ENCODE measurements around the gene TMC1.
"Not testable (repeated sequence)": the region's sequence is repeated elsewhere in the genome, so short reads cannot be mapped to it uniquely, and the experiment has no call there.

TMC1 gene

DNA sequence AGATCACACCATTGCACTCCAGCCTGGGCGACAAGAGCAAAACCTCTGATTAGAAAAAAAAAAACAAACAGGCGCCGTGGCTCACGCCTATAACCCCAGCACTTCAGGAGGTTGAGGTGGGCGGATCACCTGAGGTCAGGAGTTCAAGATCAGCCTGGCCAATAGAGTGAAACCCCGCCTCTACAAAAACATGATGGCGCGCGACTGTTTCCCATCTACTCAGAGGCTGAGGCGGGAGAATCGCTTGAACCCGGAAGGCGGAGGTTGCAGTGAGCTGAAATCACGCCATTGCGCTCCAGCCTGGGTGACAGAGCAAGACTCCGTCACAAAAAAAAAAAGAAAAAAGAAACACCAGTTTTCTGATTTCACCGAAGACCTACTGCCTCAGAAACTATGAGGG lies at the start of gene TMC1:
TMC1 (plus strand) TSS at position 193 of the 400 bp plus-strand sequence. CDS start 127,041 bp downstream, outside the sequence.
- not testable (repeated sequence) for H3K36me3 ChIP-seq (ENCODE audit: control insufficient read depth in 5 of 5, insufficient read depth in 5 of 5, low read length in 5 of 5); H3K9me3 ChIP-seq (ENCODE audit: control insufficient read depth in 5 of 5, low read length in 5 of 5); H3K27ac ChIP-seq (ENCODE audit: low read depth, low read length); H3K27me3 ChIP-seq (ENCODE audit: control insufficient read depth in 5 of 5, insufficient read depth in 4 of 5, low read length in 5 of 5); H3K9ac ChIP-seq (ENCODE audit: low read length in 5 of 5); H3K4me3 ChIP-seq (ENCODE audit: low read depth in 1 of 5, low read length in 5 of 5); H3K4me1 ChIP-seq (ENCODE audit: control insufficient read depth in 5 of 5, insufficient read depth in 5 of 5, low read length in 5 of 5)

DNA sequence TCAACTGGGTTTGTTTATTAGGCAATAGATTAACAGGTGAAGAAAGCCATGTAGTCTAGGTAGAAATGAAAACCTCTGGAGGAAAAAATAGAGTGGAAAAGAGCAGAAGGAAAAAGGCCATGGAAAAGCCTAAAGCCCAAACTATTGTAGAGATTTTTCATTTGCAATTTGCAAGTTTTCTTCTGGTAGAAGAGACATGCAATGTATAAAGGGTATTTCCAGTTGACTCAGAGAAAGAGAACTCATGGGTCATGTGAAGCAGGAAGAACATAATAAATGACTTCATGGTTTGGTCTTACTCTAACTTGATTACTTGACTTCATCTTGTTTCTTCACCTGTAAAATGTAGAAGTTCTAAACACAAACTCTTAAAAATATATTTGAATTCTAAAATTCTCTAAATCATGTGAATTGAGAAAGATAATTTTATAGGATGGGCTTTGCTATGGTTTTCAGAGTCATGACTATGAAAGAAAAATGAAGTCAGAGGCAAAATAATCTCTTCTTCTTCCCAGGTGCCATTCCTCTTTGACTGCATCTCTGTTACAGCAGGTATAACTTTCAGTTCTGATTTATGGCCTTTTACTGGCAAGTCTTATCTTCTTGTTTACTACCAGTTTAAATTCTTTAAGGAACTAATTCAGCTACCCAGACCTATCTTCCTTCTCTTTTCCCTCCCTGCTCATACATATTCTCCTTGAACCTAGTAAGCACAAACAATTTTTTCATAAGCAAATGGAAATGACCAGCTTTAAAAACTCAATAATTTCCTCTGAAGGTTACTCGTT lies 47.7 kb upstream of the TMC1 start:
- Histone ChIP-seq H3K9me3 (ENCODE audit: control insufficient read depth in 5 of 5, low read length in 5 of 5) (no peaks in the 10 kb centered on the region), H3K9ac (ENCODE audit: low read length in 5 of 5) (no peak overlapping the region), H3K27ac (ENCODE audit: low read depth, low read length) (no peak overlapping the region), H3K4me3 (ENCODE audit: low read depth in 1 of 5, low read length in 5 of 5) (no peak overlapping the region), H3K36me3 (ENCODE audit: control insufficient read depth in 5 of 5, insufficient read depth in 5 of 5, low read length in 5 of 5) (no peaks in the 10 kb centered on the region), H3K27me3 (ENCODE audit: control insufficient read depth in 5 of 5, insufficient read depth in 4 of 5, low read length in 5 of 5) (no peaks in the 10 kb centered on the region), H3K4me1 (ENCODE audit: control insufficient read depth in 5 of 5, insufficient read depth in 5 of 5, low read length in 5 of 5) (peaks cover 0 to 9% (median 0%) of the 10 kb centered on the region in 5 donors)

DNA sequence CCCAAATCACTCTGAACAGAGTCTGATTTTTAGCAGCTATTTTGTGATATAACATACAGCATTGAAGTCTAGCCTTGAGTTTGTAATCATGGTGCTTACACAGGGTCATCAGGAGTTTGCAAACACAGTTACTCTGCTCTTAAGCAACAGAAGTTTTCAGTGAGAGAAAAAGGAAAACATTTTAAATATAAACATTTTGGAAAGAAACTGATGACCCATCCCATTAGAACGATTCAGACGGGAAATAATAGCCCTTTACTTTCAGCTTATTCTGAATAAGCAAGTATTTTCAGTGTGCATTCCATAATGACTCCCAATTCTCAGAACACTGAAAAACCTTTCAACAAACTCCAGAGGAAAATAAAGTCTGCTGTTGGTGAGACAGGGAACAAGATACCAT lies 46.7 kb upstream of the TMC1 start:
- H3K36me3 ChIP-seq (ENCODE audit: control insufficient read depth in 5 of 5, insufficient read depth in 5 of 5, low read length in 5 of 5): no peaks in the 10 kb centered on the region
- peaks cover 0 to 13% (median 0%) of the 10 kb centered on the region in 5 donors for H3K4me1 ChIP-seq (ENCODE audit: control insufficient read depth in 5 of 5, insufficient read depth in 5 of 5, low read length in 5 of 5)
- no peak overlapping the region for H3K4me3 ChIP-seq (ENCODE audit: low read depth in 1 of 5, low read length in 5 of 5)
- H3K9me3 ChIP-seq (ENCODE audit: control insufficient read depth in 5 of 5, low read length in 5 of 5): no peaks in the 10 kb centered on the region
- no peak overlapping the region for H3K9ac ChIP-seq (ENCODE audit: low read length in 5 of 5)
- no peak overlapping the region for H3K27ac ChIP-seq (ENCODE audit: low read depth, low read length)
- H3K27me3 ChIP-seq (ENCODE audit: control insufficient read depth in 5 of 5, insufficient read depth in 4 of 5, low read length in 5 of 5): no peaks in the 10 kb centered on the region

DNA sequence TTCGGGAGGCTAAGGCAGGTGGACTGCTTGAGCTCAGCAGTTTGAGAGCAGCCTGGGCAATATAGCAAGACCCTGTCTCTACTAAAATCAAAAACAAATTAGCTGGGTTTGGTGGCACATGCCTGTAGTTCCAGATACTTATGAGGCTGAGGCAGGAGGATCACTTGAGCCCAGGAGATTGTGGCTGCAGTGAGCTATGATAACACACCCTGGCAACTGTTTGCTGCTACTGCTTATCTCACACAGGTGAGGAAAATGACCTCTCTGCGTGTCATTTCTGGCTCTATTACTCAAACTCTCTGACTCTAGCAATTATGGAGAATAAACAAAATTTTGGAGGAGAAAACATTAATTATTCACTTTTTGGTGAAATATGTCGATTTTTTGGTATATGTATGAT lies 45.3 kb upstream of the TMC1 start:
- no peaks in the 10 kb centered on the region for H3K9me3 ChIP-seq (ENCODE audit: control insufficient read depth in 5 of 5, low read length in 5 of 5)
- no peak overlapping the region for H3K9ac ChIP-seq (ENCODE audit: low read length in 5 of 5)
- no peaks in the 10 kb centered on the region for H3K27me3 ChIP-seq (ENCODE audit: control insufficient read depth in 5 of 5, insufficient read depth in 4 of 5, low read length in 5 of 5)
- no peak overlapping the region for H3K27ac ChIP-seq (ENCODE audit: low read depth, low read length)
- H3K4me3 ChIP-seq (ENCODE audit: low read depth in 1 of 5, low read length in 5 of 5): no peak overlapping the region
- no peaks in the 10 kb centered on the region for H3K36me3 ChIP-seq (ENCODE audit: control insufficient read depth in 5 of 5, insufficient read depth in 5 of 5, low read length in 5 of 5)
- peaks cover 0 to 13% (median 0%) of the 10 kb centered on the region in 5 donors for H3K4me1 ChIP-seq (ENCODE audit: control insufficient read depth in 5 of 5, insufficient read depth in 5 of 5, low read length in 5 of 5)

DNA sequence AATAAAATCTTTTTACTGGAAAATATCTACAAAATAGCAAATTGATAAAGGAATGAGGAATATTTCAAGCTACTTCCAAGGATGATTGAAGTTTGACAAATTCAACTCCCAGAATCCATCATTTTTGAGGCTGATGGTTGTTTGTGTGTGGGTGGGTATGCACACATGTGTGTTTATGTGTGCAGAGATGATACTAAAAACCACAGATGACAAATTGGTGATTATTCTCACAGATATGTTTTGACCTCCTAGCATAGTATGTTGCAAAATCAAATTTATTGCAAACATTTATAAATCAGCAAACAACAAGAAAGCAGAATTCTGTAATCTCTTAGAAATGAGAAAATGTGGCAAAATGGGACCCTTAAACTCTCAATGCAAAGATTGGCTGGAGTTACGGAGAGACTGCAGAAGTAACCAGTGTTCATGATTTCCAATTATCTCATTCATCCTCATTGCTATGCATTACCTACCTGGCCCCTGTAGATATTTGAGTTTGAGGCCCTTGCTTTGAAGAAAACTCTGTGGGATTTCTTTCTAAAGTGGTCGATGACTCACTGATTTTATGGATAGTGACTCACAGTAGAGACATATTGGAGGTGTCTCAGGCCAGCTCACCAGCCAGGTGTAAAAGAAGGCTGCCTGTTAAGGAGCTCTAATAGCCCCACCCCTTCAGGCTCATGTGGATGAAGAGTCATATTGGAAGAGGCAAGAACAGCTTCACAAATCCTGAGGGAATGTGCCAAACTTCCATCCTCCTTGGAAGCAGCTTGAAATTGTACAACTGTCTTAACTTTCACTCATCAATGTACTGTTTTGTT lies 44.6 kb upstream of the TMC1 start:
- H3K4me1 ChIP-seq (ENCODE audit: control insufficient read depth in 5 of 5, insufficient read depth in 5 of 5, low read length in 5 of 5): peaks cover 0 to 13% (median 0%) of the 10 kb centered on the region in 5 donors
- no peaks in the 10 kb centered on the region for H3K36me3 ChIP-seq (ENCODE audit: control insufficient read depth in 5 of 5, insufficient read depth in 5 of 5, low read length in 5 of 5)
- no peaks in the 10 kb centered on the region for H3K27me3 ChIP-seq (ENCODE audit: control insufficient read depth in 5 of 5, insufficient read depth in 4 of 5, low read length in 5 of 5)
- H3K9ac ChIP-seq (ENCODE audit: low read length in 5 of 5): no peak overlapping the region
- H3K4me3 ChIP-seq (ENCODE audit: low read depth in 1 of 5, low read length in 5 of 5): no peak overlapping the region
- H3K27ac ChIP-seq (ENCODE audit: low read depth, low read length): no peak overlapping the region
- no peaks in the 10 kb centered on the region for H3K9me3 ChIP-seq (ENCODE audit: control insufficient read depth in 5 of 5, low read length in 5 of 5)

DNA sequence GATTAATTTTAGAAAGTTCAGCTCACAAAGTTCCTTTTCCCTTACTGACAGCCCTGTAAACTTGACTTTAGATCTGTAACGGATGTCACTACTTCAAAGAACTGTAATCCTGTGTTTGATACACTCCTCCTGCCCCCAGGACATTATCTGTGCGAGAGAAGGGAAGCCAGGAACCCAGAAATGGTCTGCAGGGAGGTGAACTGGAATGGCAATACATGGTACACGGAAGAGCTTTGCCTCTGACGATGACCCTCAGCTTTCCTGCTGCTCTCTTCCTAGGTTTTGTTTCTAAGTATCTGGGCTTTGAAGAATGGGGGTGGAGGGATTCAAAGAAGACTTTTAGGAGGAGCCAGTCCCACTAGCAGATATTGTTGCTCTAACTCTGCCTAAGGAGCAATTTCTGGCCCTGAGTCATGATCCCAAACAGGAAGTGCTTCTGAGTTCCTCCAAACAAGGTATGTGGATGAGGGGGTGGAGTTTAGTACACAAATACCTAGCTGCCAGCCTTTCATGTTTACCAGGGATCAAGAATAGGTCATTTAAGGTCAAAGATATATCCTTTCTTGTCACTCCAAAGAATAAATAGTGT lies 43.4 kb upstream of the TMC1 start:
- H3K9ac ChIP-seq (ENCODE audit: low read length in 5 of 5): no peak overlapping the region
- no peaks in the 10 kb centered on the region for H3K36me3 ChIP-seq (ENCODE audit: control insufficient read depth in 5 of 5, insufficient read depth in 5 of 5, low read length in 5 of 5)
- no peaks in the 10 kb centered on the region for H3K9me3 ChIP-seq (ENCODE audit: control insufficient read depth in 5 of 5, low read length in 5 of 5)
- H3K27me3 ChIP-seq (ENCODE audit: control insufficient read depth in 5 of 5, insufficient read depth in 4 of 5, low read length in 5 of 5): no peaks in the 10 kb centered on the region
- peak overlapping the region; percentile 14 for H3K27ac ChIP-seq (ENCODE audit: low read depth, low read length)
- H3K4me1 ChIP-seq (ENCODE audit: control insufficient read depth in 5 of 5, insufficient read depth in 5 of 5, low read length in 5 of 5): peaks cover 0 to 13% (median 0%) of the 10 kb centered on the region in 5 donors
- H3K4me3 ChIP-seq (ENCODE audit: low read depth in 1 of 5, low read length in 5 of 5): no peak overlapping the region

DNA sequence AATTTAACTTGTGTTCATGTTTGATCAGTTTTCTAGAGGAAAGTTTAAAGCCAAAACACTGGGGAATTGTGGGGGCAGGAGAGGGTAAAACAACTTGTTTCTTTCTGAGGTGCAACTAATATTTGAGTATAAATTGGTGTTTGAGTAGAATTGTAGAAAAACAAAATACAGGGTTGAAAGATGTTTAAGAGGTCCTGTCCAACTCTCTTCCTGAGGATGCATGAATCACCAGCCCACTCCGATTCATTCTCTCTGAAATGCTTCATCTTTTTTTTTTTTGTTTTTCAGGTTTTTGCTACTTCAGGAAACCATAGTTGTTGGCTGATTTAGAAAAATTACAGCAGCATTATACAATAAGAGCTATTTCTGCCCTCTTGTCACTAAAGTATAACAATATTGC lies 42.4 kb upstream of the TMC1 start:
- Histone ChIP-seq H3K4me1 (ENCODE audit: control insufficient read depth in 5 of 5, insufficient read depth in 5 of 5, low read length in 5 of 5) (peaks cover 0 to 13% (median 0%) of the 10 kb centered on the region in 5 donors), H3K4me3 (ENCODE audit: low read depth in 1 of 5, low read length in 5 of 5) (peak overlapping the region in 1 of 5 donors; percentile 31), H3K9ac (ENCODE audit: low read length in 5 of 5) (peak overlapping the region in 1 of 5 donors; percentile 23), H3K27me3 (ENCODE audit: control insufficient read depth in 5 of 5, insufficient read depth in 4 of 5, low read length in 5 of 5) (no peaks in the 10 kb centered on the region), H3K27ac (ENCODE audit: low read depth, low read length) (no peak overlapping the region), H3K9me3 (ENCODE audit: control insufficient read depth in 5 of 5, low read length in 5 of 5) (no peaks in the 10 kb centered on the region), H3K36me3 (ENCODE audit: control insufficient read depth in 5 of 5, insufficient read depth in 5 of 5, low read length in 5 of 5) (no peaks in the 10 kb centered on the region)

DNA sequence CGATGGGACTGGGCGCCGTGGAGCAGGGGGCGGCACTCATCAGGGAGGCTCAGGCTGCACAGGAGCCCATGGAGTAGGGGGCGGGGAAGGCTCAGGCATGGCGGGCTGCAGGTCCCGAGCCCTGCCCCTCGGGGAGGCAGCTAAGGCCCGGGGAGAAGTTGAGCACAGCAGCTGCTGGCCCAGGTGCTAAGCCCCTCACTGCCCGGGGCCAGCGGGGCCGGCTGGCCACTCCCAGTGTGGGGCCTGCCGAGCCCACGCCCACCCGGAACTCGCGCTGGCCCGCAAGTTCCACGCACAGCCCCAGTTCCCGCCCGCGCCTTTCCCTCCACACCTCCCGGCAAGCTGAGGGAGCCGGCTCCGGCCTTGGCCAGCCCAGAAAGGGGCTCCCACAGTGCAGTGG lies 41.1 kb upstream of the TMC1 start:
- not testable (repeated sequence) for H3K36me3 ChIP-seq (ENCODE audit: control insufficient read depth in 5 of 5, insufficient read depth in 5 of 5, low read length in 5 of 5); H3K9ac ChIP-seq (ENCODE audit: low read length in 5 of 5)

DNA sequence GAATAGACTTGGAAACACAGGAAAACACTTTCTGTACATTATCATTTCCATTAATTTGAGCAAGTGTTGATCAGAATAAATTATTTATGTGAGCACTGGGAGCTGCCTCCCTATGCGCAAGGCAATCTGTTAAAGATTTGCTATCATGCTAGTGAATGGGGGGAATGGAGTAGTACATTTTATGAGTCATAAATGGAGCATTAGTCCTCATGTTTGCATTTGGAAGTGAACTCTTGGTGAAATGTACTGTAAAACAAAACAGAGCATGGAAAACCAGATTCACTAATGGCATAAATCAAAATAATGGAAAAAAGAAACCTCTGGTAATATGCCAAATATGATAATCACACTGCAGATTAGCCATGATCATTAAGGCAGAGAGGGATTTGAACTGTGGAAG lies 40.5 kb upstream of the TMC1 start:
- Histone ChIP-seq H3K27ac (ENCODE audit: low read depth, low read length) (no peak overlapping the region), H3K27me3 (ENCODE audit: control insufficient read depth in 5 of 5, insufficient read depth in 4 of 5, low read length in 5 of 5) (no peaks in the 10 kb centered on the region), H3K4me3 (ENCODE audit: low read depth in 1 of 5, low read length in 5 of 5) (no peak overlapping the region), H3K36me3 (ENCODE audit: control insufficient read depth in 5 of 5, insufficient read depth in 5 of 5, low read length in 5 of 5) (no peaks in the 10 kb centered on the region), H3K4me1 (ENCODE audit: control insufficient read depth in 5 of 5, insufficient read depth in 5 of 5, low read length in 5 of 5) (peaks cover 0 to 13% (median 6%) of the 10 kb centered on the region in 5 donors), H3K9me3 (ENCODE audit: control insufficient read depth in 5 of 5, low read length in 5 of 5) (no peaks in the 10 kb centered on the region), H3K9ac (ENCODE audit: low read length in 5 of 5) (no peak overlapping the region)

More for the DNA sequence above, 41.1 kb upstream of the TMC1 start:
- H3K27me3 ChIP-seq (ENCODE audit: control insufficient read depth in 5 of 5, insufficient read depth in 4 of 5, low read length in 5 of 5); H3K27ac ChIP-seq (ENCODE audit: low read depth, low read length); H3K9me3 ChIP-seq (ENCODE audit: control insufficient read depth in 5 of 5, low read length in 5 of 5); H3K4me3 ChIP-seq (ENCODE audit: low read depth in 1 of 5, low read length in 5 of 5): not testable (repeated sequence)
- H3K4me1 ChIP-seq (ENCODE audit: control insufficient read depth in 5 of 5, insufficient read depth in 5 of 5, low read length in 5 of 5): peaks cover 0 to 13% (median 0%) of the 10 kb centered on the region in 5 donors

Data from subcutaneous abdominal adipose tissue (tissue), 5 donors.